IMR-90 (cell line): ENCODE measurements around the gene WDR27. TPM values are rescaled to one million over a fixed set of nuclear protein-coding genes. Genes with fewer than 3 reads are reported as not detected.

Experiments used
- ATAC-seq: fragments of 200-7000 bp; cut with Tn5 transposase; 2 replicates; pipeline ENCODE4 v1.9.1; 2020; ENCODE audit warnings: low read depth, mild to moderate bottlenecking, moderate library complexity
- BruUV-seq: library from RNA; stranded (reverse); fragments of 400-500 nt; replicated peaks from 2 replicates; lab custom pipeline; 2021; lab: Mats Ljungman, UMichigan
- CTCF ChIA-PET: fragments of 300-600 bp; formaldehyde crosslinking; extraction: SDS; loops from one replicate; lab custom pipeline; 2021; ENCODE audit warnings: antibody characterized with exemption; lab: Yijun Ruan, JAX
- POLR2A ChIA-PET: fragments of 300-600 bp; sonication (Branson Sonifier 250); formaldehyde crosslinking; loops from one replicate; lab custom pipeline; 2022; ENCODE audit warnings: antibody characterized with exemption; ENCODE audit not compliant: unreplicated experiment; lab: Charles Lee
- DNase-seq: peaks from one replicate; pipeline ENCODE4 v3.0.0; 2013
- H2AFZ ChIP-seq: replicated peaks from 2 replicates; pipeline ENCODE3; 2013; ENCODE audit warnings: low read length, mild to moderate bottlenecking; ENCODE audit not compliant: poor library complexity
- H2AK5ac ChIP-seq: 2 replicates; pipeline ENCODE4 v1.6.1; 2013; ENCODE audit warnings: low read depth, low read length, inconsistent platforms
- H2AK9ac ChIP-seq: replicated peaks from 2 replicates; pipeline ENCODE3; 2013; ENCODE audit warnings: mild to moderate bottlenecking, low read depth, low read length, moderate library complexity; ENCODE audit not compliant: poor library complexity
- H2BK120ac ChIP-seq: 2 replicates; pipeline ENCODE4 v1.6.1; 2013; ENCODE audit warnings: low read depth, low read length, inconsistent platforms
- H2BK15ac ChIP-seq: 3 replicates; pipeline ENCODE4 v1.6.1; 2013; ENCODE audit warnings: low read depth, low read length, inconsistent platforms
- H2BK20ac ChIP-seq: 2 replicates; pipeline ENCODE4 v1.6.1; 2013; ENCODE audit warnings: low read depth, mild to moderate bottlenecking, inconsistent platforms, low read length, moderate library complexity
- H2BK5ac ChIP-seq: 2 replicates; pipeline ENCODE4 v1.6.1; 2013; ENCODE audit warnings: mild to moderate bottlenecking, low read depth, low read length, inconsistent platforms; ENCODE audit not compliant: poor library complexity, severe bottlenecking
- H3K14ac ChIP-seq: replicated peaks from 2 replicates; pipeline ENCODE4 v1.6.1; 2013; ENCODE audit warnings: low read depth, low read length, inconsistent platforms
- H3K18ac ChIP-seq: 2 replicates; pipeline ENCODE4 v1.6.1; 2013; ENCODE audit warnings: low read depth, low read length, control low read depth
- H3K23ac ChIP-seq: 2 replicates; pipeline ENCODE4 v1.6.1; 2013; ENCODE audit warnings: low read depth, low read length, inconsistent platforms
- H3K27ac ChIP-seq: 2 replicates; pipeline ENCODE4 v1.5.1; 2013; ENCODE audit warnings: mild to moderate bottlenecking, control low read depth, low read length; ENCODE audit not compliant: insufficient read depth
- H3K27me3 ChIP-seq: 2 replicates; pipeline ENCODE4 v1.6.1; 2013; ENCODE audit warnings: low read length; ENCODE audit not compliant: control insufficient read depth, insufficient read depth
- H3K36me3 ChIP-seq: 2 replicates; pipeline ENCODE4 v1.6.1; 2013; ENCODE audit warnings: low read length, mixed read lengths; ENCODE audit not compliant: control insufficient read depth, insufficient read depth
- H3K4ac ChIP-seq: 2 replicates; pipeline ENCODE4 v1.6.1; 2013; ENCODE audit warnings: low read depth, low read length, inconsistent platforms
- H3K4me1 ChIP-seq: 2 replicates; pipeline ENCODE4 v1.6.1; 2013; ENCODE audit warnings: low read length, mixed read lengths; ENCODE audit not compliant: control insufficient read depth, insufficient read depth
- H3K4me2 ChIP-seq: 2 replicates; pipeline ENCODE4 v1.6.1; 2013; ENCODE audit warnings: low read depth, mild to moderate bottlenecking, control low read depth, low read length, moderate library complexity
- H3K4me3 ChIP-seq: 2 replicates; pipeline ENCODE4 v1.5.1; 2013; ENCODE audit warnings: low read depth, mild to moderate bottlenecking, control low read depth, low read length, moderate library complexity; ENCODE audit not compliant: insufficient read depth
- H3K56ac ChIP-seq: 2 replicates; pipeline ENCODE4 v1.6.1; 2013; ENCODE audit warnings: low read length, inconsistent platforms; ENCODE audit not compliant: insufficient read depth; ENCODE audit errors: extremely low read depth
- H3K79me1 ChIP-seq, 2 experiments: 2 replicates each; pipeline ENCODE4 v1.6.1; 2013; ENCODE audit warnings: low read length in 2 of 2, inconsistent platforms in 1 of 2, low read depth in 1 of 2
- H3K9ac ChIP-seq: 2 replicates; pipeline ENCODE4 v1.6.1; 2013; ENCODE audit warnings: low read depth, low read length, control low read depth
- H3K9me1 ChIP-seq: 2 replicates; pipeline ENCODE4 v1.6.1; 2013; ENCODE audit warnings: low read length, inconsistent platforms; ENCODE audit not compliant: insufficient read depth
- H3K9me3 ChIP-seq: 2 replicates; pipeline ENCODE4 v1.6.1; 2013; ENCODE audit warnings: low read length; ENCODE audit not compliant: control insufficient read depth, insufficient read depth
- H4K20me1 ChIP-seq: 2 replicates; pipeline ENCODE4 v1.6.1; 2013; ENCODE audit warnings: low read length, inconsistent platforms; ENCODE audit not compliant: insufficient read depth
- H4K5ac ChIP-seq: 2 replicates; pipeline ENCODE4 v1.6.1; 2013; ENCODE audit warnings: mild to moderate bottlenecking, low read depth, low read length, control low read depth
- H4K8ac ChIP-seq, 2 experiments: 2 replicates each; pipeline ENCODE4 v1.6.1; 2013; ENCODE audit warnings: low read depth in 2 of 2, low read length in 2 of 2, control low read depth in 1 of 2, inconsistent platforms in 1 of 2
- H4K91ac ChIP-seq: 2 replicates; pipeline ENCODE4 v1.6.1; 2013; ENCODE audit warnings: low read depth, low read length, inconsistent platforms; ENCODE audit not compliant: insufficient read depth
- BHLHE40 ChIP-seq: fragments of 150-350 bp; IDR thresholded peaks from 2 replicates; pipeline ENCODE4 v1.6.1; 2016; ENCODE audit warnings: mild to moderate bottlenecking, low read depth, low read length
- CHD1 ChIP-seq: IDR thresholded peaks from 2 replicates; pipeline ENCODE4 v1.6.1; 2012; ENCODE audit warnings: low read depth, low read length, improper control_type of control experiment
- ELK1 ChIP-seq: fragments of 150-350 bp; IDR thresholded peaks from 2 replicates; pipeline ENCODE4 v1.6.1; 2016; ENCODE audit warnings: low read depth, mild to moderate bottlenecking, low read length, moderate library complexity, borderline replicate concordance
- MAFK ChIP-seq: IDR thresholded peaks from 2 replicates; pipeline ENCODE4 v1.6.1; 2012; ENCODE audit warnings: low read depth, low read length, improper control_type of control experiment
- NFE2L2 ChIP-seq: fragments of 150-350 bp; IDR thresholded peaks from 2 replicates; pipeline ENCODE4 v1.6.1; 2016; ENCODE audit warnings: low read depth, mild to moderate bottlenecking, low read length
- POLR2A ChIP-seq: IDR thresholded peaks from 2 replicates; pipeline ENCODE4 v1.6.1; 2012; ENCODE audit warnings: mild to moderate bottlenecking, low read depth, low read length
- RAD21 ChIP-seq: IDR thresholded peaks from 2 replicates; pipeline ENCODE4 v1.6.1; 2012; ENCODE audit warnings: low read length, improper control_type of control experiment
- RCOR1 ChIP-seq: IDR thresholded peaks from 2 replicates; pipeline ENCODE4 v1.6.1; 2012; ENCODE audit warnings: mild to moderate bottlenecking, low read length, improper control_type of control experiment; ENCODE audit not compliant: insufficient replicate concordance
- WGBS, 2 experiments: methylation state at CpG; one replicate each; pipeline versions ENCODE4 v1.1.5 to v1.1.7; 2013; ENCODE audit warnings: missing lambda C conversion rate in 2 of 2; ENCODE audit not compliant: insufficient read length in 1 of 2; ENCODE audit errors: extremely low coverage in 2 of 2; 5-methylcytosine and 5-hydroxymethylcytosine counted together
- dilution Hi-C: fragments of 300-500 bp; cut with HindIII; formaldehyde crosslinking; loops from one replicate; pipeline ENCODE4 v1.14.3; 2018; ENCODE audit warnings: low sequenced_read_pairs; ENCODE audit not compliant: unreplicated experiment
- in situ Hi-C: fragments of 300-500 bp; cut with MboI; formaldehyde crosslinking; loops from 3 replicates; pipeline ENCODE4 v1.14.3; 2019; ENCODE audit warnings: low sequenced_read_pairs, inconsistent platforms, mixed read lengths
- intact Hi-C: fragments of 100-400 bp; cut with micrococcal nuclease; formaldehyde crosslinking; loops from 2 replicates; pipeline ENCODE4 v1.10.0; 2022
- polyA plus RNA-seq, 3 experiments: library from polyadenylated mRNA; depleted of rRNA; stranded (reverse); fragments of >200 nt; gene quantifications; 2 replicates each; pipeline ENCODE4 v1.2.3, GENCODE V29; 2012; ENCODE audit warnings: low replicate concordance in 1 of 3
- total RNA-seq: library from RNA; depleted of rRNA; stranded (reverse); fragments of >200 nt; gene quantifications from 2 replicates; pipeline ENCODE4 v1.2.3, GENCODE V29; 2012

The WDR27 gene
- total and polyA plus RNA-seq, 2 of the 4 experiments (the other 2 are of a cell fraction), result 7.0 to 18.5 TPM

- H3K18ac ChIP-seq, result no peak overlapping the region
- ChIA-PET POLR2A (no interaction called here), CTCF (no interaction called here)
- H3K9me1 ChIP-seq, result peaks cover 2% of the 10 kb centered on the region; the same call in 1 of the 2 replicates
- H3K4me1 ChIP-seq, result peaks cover 4% of the 10 kb centered on the region; the same call in 1 of the 2 replicates
- no peak overlapping the region for H2AK9ac ChIP-seq
- H3K79me1 ChIP-seq, result peaks cover 5 to 16% of the 10 kb centered on the region in 2 experiments; a peak in 3 of 4 replicates
- no TSS peak for BruUV-seq
- no peak overlapping the region for H3K4ac ChIP-seq
- H3K36me3 ChIP-seq, result no peaks in the 10 kb centered on the region
- intact Hi-C loops, result no loop called here
- no peak overlapping the region for H4K5ac ChIP-seq
- in situ Hi-C loops, result no loop called here
- no peak overlapping the region for H2BK15ac ChIP-seq
- H4K8ac ChIP-seq, result no peak overlapping the region
- H3K56ac ChIP-seq, result no peak overlapping the region
- no peak for ATAC-seq
- no peak overlapping the region for H3K4me3 ChIP-seq
- H3K9me3 ChIP-seq, result no peaks in the 10 kb centered on the region
- H2BK5ac ChIP-seq, result no peak overlapping the region
- H3K27ac ChIP-seq, result no peak overlapping the region
- no peak overlapping the region for H3K23ac ChIP-seq
- peaks cover 7% of the 10 kb centered on the region for H4K20me1 ChIP-seq
- no peak overlapping the region for H3K9ac ChIP-seq
- no peak overlapping the region for H3K4me2 ChIP-seq
- WGBS, 2 experiments, result no CpG with 5 or more reads among the region's 1 CpG
- DNase-seq, result no peak
- dilution Hi-C loops, result no loop called here
- no peak overlapping the region for H4K91ac ChIP-seq
- no peak overlapping the region for H2BK20ac ChIP-seq
- no peak overlapping the region for H3K14ac ChIP-seq
- H3K27me3 ChIP-seq, result no peaks in the 10 kb centered on the region
- no peak overlapping the region for H2AFZ ChIP-seq
- no peak overlapping the region for H2BK120ac ChIP-seq
- TF ChIP-seq RAD21, result no peak
- no peak for TF ChIP-seq POLR2A
- no peak for TF ChIP-seq MAFK
- no peak for TF ChIP-seq CHD1
- TF ChIP-seq ELK1, result no peak
- TF ChIP-seq NFE2L2, result no peak
- no peak for TF ChIP-seq BHLHE40
- no peak for TF ChIP-seq RCOR1
- no peak overlapping the region for H2AK5ac ChIP-seq
Measured at GRCh38 chr6:169726049-169726400, 24.2 kb upstream of the WDR27 start.
